ENCODE results near the gene TIAM2. TPM values are rescaled to one million over a fixed set of nuclear protein-coding genes. Genes with fewer than 3 reads are reported as not detected.

Gene TIAM2
- total and polyA plus RNA-seq, 2 experiments from 2014 or later = 14.2 to 24.4 TPM

DNA sequence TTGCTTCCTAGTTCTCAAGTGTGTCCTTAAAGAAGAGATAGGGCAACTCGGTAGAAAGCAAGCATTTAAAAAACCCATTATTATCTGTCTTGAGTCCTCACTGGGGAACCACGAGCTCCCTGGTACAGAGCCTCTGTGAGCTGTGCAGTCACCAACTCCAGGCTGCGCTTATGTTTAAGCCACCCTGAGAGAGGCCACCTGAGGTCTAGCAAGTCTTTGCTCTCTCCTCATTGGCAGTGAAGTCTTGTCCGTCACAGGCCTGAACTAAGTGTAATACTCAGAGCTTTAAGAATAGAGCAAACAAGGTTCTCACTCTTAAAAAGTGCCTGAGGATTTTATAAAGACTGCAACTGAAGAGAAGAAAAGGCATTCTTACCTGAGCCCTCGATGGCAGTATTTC lies 264.8 kb downstream of the TIAM2 start:
- Histone ChIP-seq H3K4me1 (ENCODE audit: insufficient read depth) (peaks cover 16% of the 10 kb centered on the region), H3F3A (replicated peaks; ENCODE audit: low read depth) (no peaks in the 10 kb centered on the region), H3K4me2 (no peak overlapping the region), H3K36me3 (ENCODE audit: insufficient read depth) (peaks cover 23% of the 10 kb centered on the region), H3K79me2 (replicated peaks; ENCODE audit: insufficient read depth) (peaks cover 9% of the 10 kb centered on the region; the same call in 1 of the 2 replicates), H3K27ac (ENCODE audit: low read depth) (no peak overlapping the region), H3K27me3 (ENCODE audit: insufficient read depth) (no peaks in the 10 kb centered on the region), H4K20me1 (replicated peaks; ENCODE audit: insufficient read depth) (no peaks in the 10 kb centered on the region), H3K9me2 (ENCODE audit: insufficient read depth) (no peaks in the 10 kb centered on the region), H3K4me3 (no peak overlapping the region), H2AFZ (no peak overlapping the region)
- Mint-ChIP-seq H3K4me1 (peaks cover 33% of the 10 kb centered on the region), H3K36me3 (ENCODE audit: low read depth) (peaks cover 49% of the 10 kb centered on the region), H3K27me3 (ENCODE audit: insufficient read depth, low read depth, poor library complexity) (peaks cover 1% of the 10 kb centered on the region), H3K27ac (no peak overlapping the region; the same call in 1 of the 2 replicates), H3K9me3 (no peaks in the 10 kb centered on the region), H3K4me3 (no peak overlapping the region)
- TF ChIP-seq, protein P1, sequence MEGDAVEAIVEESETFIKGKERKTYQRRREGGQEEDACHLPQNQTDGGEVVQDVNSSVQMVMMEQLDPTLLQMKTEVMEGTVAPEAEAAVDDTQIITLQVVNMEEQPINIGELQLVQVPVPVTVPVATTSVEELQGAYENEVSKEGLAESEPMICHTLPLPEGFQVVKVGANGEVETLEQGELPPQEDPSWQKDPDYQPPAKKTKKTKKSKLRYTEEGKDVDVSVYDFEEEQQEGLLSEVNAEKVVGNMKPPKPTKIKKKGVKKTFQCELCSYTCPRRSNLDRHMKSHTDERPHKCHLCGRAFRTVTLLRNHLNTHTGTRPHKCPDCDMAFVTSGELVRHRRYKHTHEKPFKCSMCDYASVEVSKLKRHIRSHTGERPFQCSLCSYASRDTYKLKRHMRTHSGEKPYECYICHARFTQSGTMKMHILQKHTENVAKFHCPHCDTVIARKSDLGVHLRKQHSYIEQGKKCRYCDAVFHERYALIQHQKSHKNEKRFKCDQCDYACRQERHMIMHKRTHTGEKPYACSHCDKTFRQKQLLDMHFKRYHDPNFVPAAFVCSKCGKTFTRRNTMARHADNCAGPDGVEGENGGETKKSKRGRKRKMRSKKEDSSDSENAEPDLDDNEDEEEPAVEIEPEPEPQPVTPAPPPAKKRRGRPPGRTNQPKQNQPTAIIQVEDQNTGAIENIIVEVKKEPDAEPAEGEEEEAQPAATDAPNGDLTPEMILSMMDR (conservative IDR thresholded peaks at IDR 0.05; ENCODE audit: low read depth in 2 of 2) = no peak
- TF ChIP-seq ZNF331 (CRISPR knock-in tag; IDR thresholded peaks at IDR 0.05; ENCODE audit: low read depth) (no peak), POLR2AphosphoS5 (IDR thresholded peaks at IDR 0.05; ENCODE audit: low read depth) (no peak), EZH2 (IDR thresholded peaks at IDR 0.05; ENCODE audit: low read depth, unreplicated experiment) (no peak), STAT1 (IDR thresholded peaks at IDR 0.05; ENCODE audit: unreplicated experiment) (no peak), NANOG (IDR thresholded peaks at IDR 0.05; ENCODE audit: borderline replicate concordance) (no peak), ZNF114 (CRISPR knock-in tag; IDR thresholded peaks at IDR 0.05) (no peak)
- TF ChIP-seq, protein P2, sequence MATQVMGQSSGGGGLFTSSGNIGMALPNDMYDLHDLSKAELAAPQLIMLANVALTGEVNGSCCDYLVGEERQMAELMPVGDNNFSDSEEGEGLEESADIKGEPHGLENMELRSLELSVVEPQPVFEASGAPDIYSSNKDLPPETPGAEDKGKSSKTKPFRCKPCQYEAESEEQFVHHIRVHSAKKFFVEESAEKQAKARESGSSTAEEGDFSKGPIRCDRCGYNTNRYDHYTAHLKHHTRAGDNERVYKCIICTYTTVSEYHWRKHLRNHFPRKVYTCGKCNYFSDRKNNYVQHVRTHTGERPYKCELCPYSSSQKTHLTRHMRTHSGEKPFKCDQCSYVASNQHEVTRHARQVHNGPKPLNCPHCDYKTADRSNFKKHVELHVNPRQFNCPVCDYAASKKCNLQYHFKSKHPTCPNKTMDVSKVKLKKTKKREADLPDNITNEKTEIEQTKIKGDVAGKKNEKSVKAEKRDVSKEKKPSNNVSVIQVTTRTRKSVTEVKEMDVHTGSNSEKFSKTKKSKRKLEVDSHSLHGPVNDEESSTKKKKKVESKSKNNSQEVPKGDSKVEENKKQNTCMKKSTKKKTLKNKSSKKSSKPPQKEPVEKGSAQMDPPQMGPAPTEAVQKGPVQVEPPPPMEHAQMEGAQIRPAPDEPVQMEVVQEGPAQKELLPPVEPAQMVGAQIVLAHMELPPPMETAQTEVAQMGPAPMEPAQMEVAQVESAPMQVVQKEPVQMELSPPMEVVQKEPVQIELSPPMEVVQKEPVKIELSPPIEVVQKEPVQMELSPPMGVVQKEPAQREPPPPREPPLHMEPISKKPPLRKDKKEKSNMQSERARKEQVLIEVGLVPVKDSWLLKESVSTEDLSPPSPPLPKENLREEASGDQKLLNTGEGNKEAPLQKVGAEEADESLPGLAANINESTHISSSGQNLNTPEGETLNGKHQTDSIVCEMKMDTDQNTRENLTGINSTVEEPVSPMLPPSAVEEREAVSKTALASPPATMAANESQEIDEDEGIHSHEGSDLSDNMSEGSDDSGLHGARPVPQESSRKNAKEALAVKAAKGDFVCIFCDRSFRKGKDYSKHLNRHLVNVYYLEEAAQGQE (IDR thresholded peaks at IDR 0.05; ENCODE audit: unreplicated experiment) = no peak
- ATAC-seq (no peak), DNase-seq (ENCODE audit: low spot score) (no peak)

DNA sequence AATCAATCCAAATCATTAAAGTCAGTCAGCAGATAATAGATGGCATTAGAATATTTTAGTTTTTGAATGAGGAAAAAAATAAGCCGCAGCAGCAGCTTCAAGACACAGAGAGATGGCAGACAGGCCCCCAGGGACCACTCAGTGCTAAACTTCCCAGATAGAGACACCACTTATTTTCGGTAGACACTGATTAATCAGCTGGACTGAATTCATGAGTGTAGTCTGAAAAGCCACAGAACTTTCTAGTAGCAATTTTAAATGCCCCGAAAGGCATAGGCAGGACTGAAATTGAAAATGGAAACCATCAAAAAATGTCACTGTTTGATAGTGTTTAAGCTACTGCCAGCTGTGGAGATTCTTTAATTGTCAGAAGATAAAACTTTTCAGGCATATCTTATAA lies 265.6 kb downstream of the TIAM2 start:
- H4K20me1 ChIP-seq (replicated peaks; ENCODE audit: insufficient read depth) = no peaks in the 10 kb centered on the region
- peak overlapping the region; percentile 90 for H3K27ac Mint-ChIP-seq
- TF ChIP-seq CREB1 (CRISPR knock-in tag; IDR thresholded peaks at IDR 0.05; ENCODE audit: low read depth) = no peak
- TF ChIP-seq, protein P2 (IDR thresholded peaks at IDR 0.05; ENCODE audit: unreplicated experiment) = no peak
- TF ChIP-seq ZNF114 (CRISPR knock-in tag; IDR thresholded peaks at IDR 0.05) = no peak
- no peak for TF ChIP-seq EZH2phosphoT487 (IDR thresholded peaks at IDR 0.05; ENCODE audit: unreplicated experiment)
- TF ChIP-seq ZNF331 (CRISPR knock-in tag; IDR thresholded peaks at IDR 0.05; ENCODE audit: low read depth) = no peak
- no peak for TF ChIP-seq JUNB (IDR thresholded peaks at IDR 0.05; ENCODE audit: unreplicated experiment)
- no peak for TF ChIP-seq EZH2 (IDR thresholded peaks at IDR 0.05; ENCODE audit: low read depth, unreplicated experiment)

More for the DNA sequence above, 265.6 kb downstream of the TIAM2 start:
- DNase-seq (ENCODE audit: low spot score) = no peak
- Mint-ChIP-seq H3K36me3 (ENCODE audit: low read depth) (peaks cover 48% of the 10 kb centered on the region), H3K27me3 (ENCODE audit: insufficient read depth, low read depth, poor library complexity) (peaks cover 1% of the 10 kb centered on the region), H3K9me3 (no peaks in the 10 kb centered on the region), H3K4me1 (peaks cover 35% of the 10 kb centered on the region), H3K4me3 (no peak overlapping the region)
- Histone ChIP-seq H3F3A (replicated peaks; ENCODE audit: low read depth) (no peaks in the 10 kb centered on the region), H2AFZ (no peak overlapping the region), H3K36me3 (ENCODE audit: insufficient read depth) (peaks cover 23% of the 10 kb centered on the region), H3K27me3 (ENCODE audit: insufficient read depth) (no peaks in the 10 kb centered on the region), H3K27ac (ENCODE audit: low read depth) (0 out of 2 replicates have a peak overlapping the region, but pooled peaks have one; percentile 15), H3K9me2 (ENCODE audit: insufficient read depth) (no peaks in the 10 kb centered on the region), H3K4me3 (no peak overlapping the region), H3K79me2 (replicated peaks; ENCODE audit: insufficient read depth) (peaks cover 9% of the 10 kb centered on the region; the same call in 1 of the 2 replicates), H3K4me2 (no peak overlapping the region), H3K4me1 (ENCODE audit: insufficient read depth) (peaks cover 21% of the 10 kb centered on the region)
- ATAC-seq = no peak
